Measurements from ENCODE around the gene GULP1. TPM values are rescaled to one million over a fixed set of nuclear protein-coding genes. Genes with fewer than 3 reads are reported as not detected.

GULP1 gene
- total and polyA plus RNA-seq, 9 donors, result 15.0 to 32.8 (median 21.8) TPM

- no peaks in the 10 kb centered on the region for H3K36me3 ChIP-seq (ENCODE audit: control insufficient read depth, insufficient read depth, low read length)
- no peak overlapping the region for H3K4me3 ChIP-seq (ENCODE audit: low read length)
- no peaks in the 10 kb centered on the region for H3K9me3 ChIP-seq (replicated peaks; ENCODE audit: control insufficient read depth, low read depth, low read length)
- H3K4me1 ChIP-seq (ENCODE audit: control insufficient read depth, insufficient read depth, low read length), result no peaks in the 10 kb centered on the region
- no peak overlapping the region for H3K27ac ChIP-seq (ENCODE audit: low read length)
- no peak for DNase-seq
- H3K27me3 ChIP-seq (ENCODE audit: control insufficient read depth, insufficient read depth, low read length), result no peaks in the 10 kb centered on the region
Measured at GRCh38 chr2:188494906-188495305, 203.2 kb downstream of the GULP1 start.

- DNase-seq, result no peak
- Histone ChIP-seq H3K27ac (ENCODE audit: low read length) (no peak overlapping the region), H3K4me1 (ENCODE audit: control insufficient read depth, insufficient read depth, low read length) (no peaks in the 10 kb centered on the region)
Measured at GRCh38 chr2:188495969-188496431, 204.3 kb downstream of the GULP1 start.

GRCh38 chr2:188497726-188498125, 206.1 kb downstream of the GULP1 start:
- Histone ChIP-seq H3K27ac (ENCODE audit: low read length) (no peak overlapping the region), H3K27me3 (ENCODE audit: control insufficient read depth, insufficient read depth, low read length) (no peaks in the 10 kb centered on the region), H3K4me1 (ENCODE audit: control insufficient read depth, insufficient read depth, low read length) (no peaks in the 10 kb centered on the region), H3K36me3 (ENCODE audit: control insufficient read depth, insufficient read depth, low read length) (no peaks in the 10 kb centered on the region), H3K9me3 (replicated peaks; ENCODE audit: control insufficient read depth, low read depth, low read length) (no peaks in the 10 kb centered on the region), H3K4me3 (ENCODE audit: low read length) (no peak overlapping the region)
- no CpG with 5 or more reads among the region's 1 CpG for WGBS (ENCODE audit: insufficient coverage)
- DNase-seq, result no peak

More at GRCh38 chr2:188495969-188496431, 204.3 kb downstream of the GULP1 start:
- Histone ChIP-seq H3K27me3 (ENCODE audit: control insufficient read depth, insufficient read depth, low read length) (no peaks in the 10 kb centered on the region), H3K9me3 (replicated peaks; ENCODE audit: control insufficient read depth, low read depth, low read length) (no peaks in the 10 kb centered on the region), H3K36me3 (ENCODE audit: control insufficient read depth, insufficient read depth, low read length) (no peaks in the 10 kb centered on the region), H3K4me3 (ENCODE audit: low read length) (no peak overlapping the region)
- no CpG with 5 or more reads among the region's 2 CpGs for WGBS (ENCODE audit: insufficient coverage)

- DNase-seq, result no peak
- Histone ChIP-seq H3K36me3 (ENCODE audit: control insufficient read depth, insufficient read depth, low read length) (no peaks in the 10 kb centered on the region), H3K4me3 (ENCODE audit: low read length) (no peak overlapping the region), H3K4me1 (ENCODE audit: control insufficient read depth, insufficient read depth, low read length) (no peaks in the 10 kb centered on the region), H3K27ac (ENCODE audit: low read length) (no peak overlapping the region), H3K9me3 (replicated peaks; ENCODE audit: control insufficient read depth, low read depth, low read length) (no peaks in the 10 kb centered on the region), H3K27me3 (ENCODE audit: control insufficient read depth, insufficient read depth, low read length) (no peaks in the 10 kb centered on the region)
- WGBS (ENCODE audit: insufficient coverage), result no CpG with 5 or more reads among the region's 1 CpG
Measured at GRCh38 chr2:188503975-188504374, 212.3 kb downstream of the GULP1 start.

- DNase-seq, result no peak
- H3K9me3 ChIP-seq (replicated peaks; ENCODE audit: control insufficient read depth, low read depth, low read length), result no peaks in the 10 kb centered on the region
- H3K27ac ChIP-seq (ENCODE audit: low read length), result no peak overlapping the region
- H3K4me1 ChIP-seq (ENCODE audit: control insufficient read depth, insufficient read depth, low read length), result no peaks in the 10 kb centered on the region
- no peaks in the 10 kb centered on the region for H3K36me3 ChIP-seq (ENCODE audit: control insufficient read depth, insufficient read depth, low read length)
- no peaks in the 10 kb centered on the region for H3K27me3 ChIP-seq (ENCODE audit: control insufficient read depth, insufficient read depth, low read length)
- no CpG with 5 or more reads among the region's 1 CpG for WGBS (ENCODE audit: insufficient coverage)
- no peak overlapping the region for H3K4me3 ChIP-seq (ENCODE audit: low read length)
Measured at GRCh38 chr2:188506843-188507242, 215.2 kb downstream of the GULP1 start.

GRCh38 chr2:188511346-188511745, 219.7 kb downstream of the GULP1 start:
- WGBS (ENCODE audit: insufficient coverage), result no CpG with 5 or more reads among the region's 2 CpGs
- no peak for DNase-seq
- Histone ChIP-seq H3K27ac (ENCODE audit: low read length) (no peak overlapping the region), H3K9me3 (replicated peaks; ENCODE audit: control insufficient read depth, low read depth, low read length) (no peaks in the 10 kb centered on the region), H3K27me3 (ENCODE audit: control insufficient read depth, insufficient read depth, low read length) (no peaks in the 10 kb centered on the region), H3K36me3 (ENCODE audit: control insufficient read depth, insufficient read depth, low read length) (no peaks in the 10 kb centered on the region), H3K4me3 (ENCODE audit: low read length) (no peak overlapping the region), H3K4me1 (ENCODE audit: control insufficient read depth, insufficient read depth, low read length) (no peaks in the 10 kb centered on the region)

- no peaks in the 10 kb centered on the region for H3K27me3 ChIP-seq (ENCODE audit: control insufficient read depth, insufficient read depth, low read length)
- DNase-seq, result peak; percentile 87
- H3K4me1 ChIP-seq (ENCODE audit: control insufficient read depth, insufficient read depth, low read length), result no peaks in the 10 kb centered on the region
- WGBS (ENCODE audit: insufficient coverage), result no CpG with 5 or more reads among the region's 2 CpGs
- no peak overlapping the region for H3K4me3 ChIP-seq (ENCODE audit: low read length)
- H3K36me3 ChIP-seq (ENCODE audit: control insufficient read depth, insufficient read depth, low read length), result no peaks in the 10 kb centered on the region
- H3K9me3 ChIP-seq (replicated peaks; ENCODE audit: control insufficient read depth, low read depth, low read length), result no peaks in the 10 kb centered on the region
- no peak overlapping the region for H3K27ac ChIP-seq (ENCODE audit: low read length)
Measured at GRCh38 chr2:188512456-188512855, 220.8 kb downstream of the GULP1 start.

- H3K27me3 ChIP-seq (ENCODE audit: control insufficient read depth, insufficient read depth, low read length), result no peaks in the 10 kb centered on the region
- no peak overlapping the region for H3K27ac ChIP-seq (ENCODE audit: low read length)
- no peaks in the 10 kb centered on the region for H3K9me3 ChIP-seq (replicated peaks; ENCODE audit: control insufficient read depth, low read depth, low read length)
- H3K36me3 ChIP-seq (ENCODE audit: control insufficient read depth, insufficient read depth, low read length), result no peaks in the 10 kb centered on the region
- no peak overlapping the region for H3K4me3 ChIP-seq (ENCODE audit: low read length)
- H3K4me1 ChIP-seq (ENCODE audit: control insufficient read depth, insufficient read depth, low read length), result no peaks in the 10 kb centered on the region
- WGBS (ENCODE audit: insufficient coverage), result no CpG with 5 or more reads among the region's 1 CpG
- no peak for DNase-seq
Measured at GRCh38 chr2:188515918-188516317, 224.2 kb downstream of the GULP1 start.

- DNase-seq, result no peak
- H3K4me1 ChIP-seq (ENCODE audit: control insufficient read depth, insufficient read depth, low read length), result no peaks in the 10 kb centered on the region
- H3K4me3 ChIP-seq (ENCODE audit: low read length), result no peak overlapping the region
- 52% methylated on average over 3 of the region's 7 CpGs for WGBS (ENCODE audit: insufficient coverage)
- no peak overlapping the region for H3K27ac ChIP-seq (ENCODE audit: low read length)
- no peaks in the 10 kb centered on the region for H3K9me3 ChIP-seq (replicated peaks; ENCODE audit: control insufficient read depth, low read depth, low read length)
- no peaks in the 10 kb centered on the region for H3K27me3 ChIP-seq (ENCODE audit: control insufficient read depth, insufficient read depth, low read length)
- no peaks in the 10 kb centered on the region for H3K36me3 ChIP-seq (ENCODE audit: control insufficient read depth, insufficient read depth, low read length)
Measured at GRCh38 chr2:188517549-188518215, 226.0 kb downstream of the GULP1 start.

GRCh38 chr2:188518381-188518780, 226.7 kb downstream of the GULP1 start:
- no peak for DNase-seq
- H3K36me3 ChIP-seq (ENCODE audit: control insufficient read depth, insufficient read depth, low read length), result no peaks in the 10 kb centered on the region
- no peaks in the 10 kb centered on the region for H3K27me3 ChIP-seq (ENCODE audit: control insufficient read depth, insufficient read depth, low read length)
- H3K4me1 ChIP-seq (ENCODE audit: control insufficient read depth, insufficient read depth, low read length), result no peaks in the 10 kb centered on the region
- WGBS (ENCODE audit: insufficient coverage), result no CpG with 5 or more reads among the region's 1 CpG
- H3K4me3 ChIP-seq (ENCODE audit: low read length), result no peak overlapping the region
- H3K27ac ChIP-seq (ENCODE audit: low read length), result no peak overlapping the region
- H3K9me3 ChIP-seq (replicated peaks; ENCODE audit: control insufficient read depth, low read depth, low read length), result no peaks in the 10 kb centered on the region

- Histone ChIP-seq H3K4me3 (ENCODE audit: low read length) (no peak overlapping the region), H3K9me3 (replicated peaks; ENCODE audit: control insufficient read depth, low read depth, low read length) (no peaks in the 10 kb centered on the region), H3K36me3 (ENCODE audit: control insufficient read depth, insufficient read depth, low read length) (no peaks in the 10 kb centered on the region), H3K4me1 (ENCODE audit: control insufficient read depth, insufficient read depth, low read length) (no peaks in the 10 kb centered on the region), H3K27ac (ENCODE audit: low read length) (no peak overlapping the region), H3K27me3 (ENCODE audit: control insufficient read depth, insufficient read depth, low read length) (no peaks in the 10 kb centered on the region)
- no peak for DNase-seq
Measured at GRCh38 chr2:188519136-188519535, 227.5 kb downstream of the GULP1 start.

Data from muscle of leg (tissue), 11 donors.